CD4-positive, alpha-beta T cell treated with Interleukin-2 at 100 ng/mL for 4 hours (primary cell): ENCODE results near the gene TGFA.

Experiments used
- DNase-seq: peaks from one replicate; pipeline ENCODE4 v3.0.0-alpha.2; 2020; ENCODE audit warnings: low spot score

Gene TGFA

DNA sequence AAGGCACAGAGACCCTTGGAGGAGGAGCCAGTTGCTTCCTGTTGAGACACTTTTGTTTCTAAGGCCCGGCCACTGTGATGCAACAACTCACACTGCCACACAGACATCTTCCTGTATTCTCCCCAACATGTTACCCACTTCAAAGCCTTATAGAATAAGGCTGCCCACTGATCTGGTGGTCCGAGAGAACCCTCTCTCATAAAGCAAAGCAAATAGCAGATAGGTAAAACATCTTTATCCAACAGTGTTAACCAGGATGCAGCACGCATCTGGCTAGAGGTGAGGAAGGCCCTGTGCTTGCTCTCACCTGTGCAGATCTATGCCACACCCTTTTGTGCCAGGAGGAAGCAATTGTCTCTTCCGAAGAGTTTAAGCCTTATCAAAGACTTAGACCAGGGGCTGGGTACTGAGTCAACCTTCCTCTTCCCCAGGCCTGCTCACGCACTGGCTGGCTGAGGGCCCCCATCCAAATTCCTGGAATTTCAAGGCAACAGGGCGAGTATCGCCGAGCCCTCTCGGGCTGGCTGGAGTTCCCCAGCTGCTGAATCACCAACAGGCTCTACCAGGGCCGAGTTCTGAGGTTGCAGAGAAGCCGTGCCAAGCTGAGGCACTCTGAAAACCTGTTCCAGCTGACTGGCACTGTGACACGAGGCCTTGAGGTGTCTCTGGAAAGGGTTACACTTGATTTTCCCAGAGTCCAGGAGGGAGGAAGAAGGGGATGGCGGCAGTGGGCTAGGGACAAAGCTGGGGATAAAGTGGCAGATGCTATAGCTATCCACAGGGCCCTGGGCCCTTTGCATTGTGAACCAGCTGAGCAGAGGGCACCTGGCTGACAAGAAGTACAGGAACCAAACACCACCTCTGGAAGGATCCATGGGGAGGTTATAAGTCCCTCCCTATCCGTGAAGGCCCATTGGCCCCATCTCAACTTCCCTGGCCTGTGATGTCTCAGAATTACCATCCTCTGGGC is 29.3 kb downstream of the TGFA start:
- peak; percentile 69 for DNase-seq

DNA sequence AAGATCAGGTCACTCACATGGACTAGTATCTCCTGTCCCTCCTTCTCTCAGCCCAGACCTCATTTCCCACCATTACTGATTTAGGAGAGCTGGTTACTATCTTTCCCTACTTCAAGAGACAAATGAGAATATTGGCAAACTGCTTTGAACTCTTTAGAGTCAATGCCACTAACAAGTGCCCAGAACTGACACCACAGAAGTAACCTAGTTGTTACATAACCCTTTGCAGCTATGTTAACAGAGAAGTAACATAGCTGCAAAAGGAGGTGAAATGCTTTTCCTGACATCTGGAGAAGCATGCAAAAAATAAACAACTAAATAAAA is 30.0 kb downstream of the TGFA start:
- DNase-seq: no peak

DNA sequence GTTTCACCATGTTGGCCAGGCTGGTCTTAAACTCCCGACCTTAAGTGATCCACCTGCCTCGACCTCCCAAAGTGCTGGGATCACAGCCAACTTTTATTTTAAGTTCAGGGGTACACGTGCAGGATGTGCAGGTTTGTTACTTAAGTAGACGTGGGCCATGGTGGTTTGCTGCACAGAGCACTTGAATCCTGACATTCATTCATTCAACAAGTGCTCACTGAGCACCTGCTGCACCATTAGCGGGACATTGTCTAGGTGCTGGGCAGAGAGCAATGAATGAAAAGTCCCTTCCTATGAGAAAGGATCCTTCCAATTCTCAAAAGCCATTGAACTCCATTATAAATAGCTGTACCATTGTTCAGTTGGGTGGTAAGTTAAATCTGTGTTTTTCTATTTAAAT is 31.0 kb downstream of the TGFA start:
- no peak for DNase-seq

DNA sequence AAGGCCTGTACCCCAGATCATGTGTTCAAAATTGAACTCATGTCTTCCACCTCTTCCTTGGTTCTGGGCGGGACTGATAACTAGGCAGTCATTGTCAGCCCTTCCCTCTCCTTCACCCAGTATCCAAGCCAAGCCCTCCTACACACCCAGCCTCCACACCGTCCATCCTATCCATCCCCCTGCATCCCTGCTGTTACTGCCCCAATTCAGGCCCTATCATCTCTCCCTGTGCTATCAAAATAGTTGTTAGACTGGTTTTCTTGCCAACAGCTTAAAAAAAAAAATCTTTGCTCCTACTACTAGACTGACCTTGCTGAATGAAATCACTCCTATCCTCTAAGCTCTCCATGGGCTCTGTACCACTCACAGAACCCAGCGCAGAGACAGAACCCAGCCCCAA is 32.8 kb downstream of the TGFA start:
- DNase-seq: no peak

DNA sequence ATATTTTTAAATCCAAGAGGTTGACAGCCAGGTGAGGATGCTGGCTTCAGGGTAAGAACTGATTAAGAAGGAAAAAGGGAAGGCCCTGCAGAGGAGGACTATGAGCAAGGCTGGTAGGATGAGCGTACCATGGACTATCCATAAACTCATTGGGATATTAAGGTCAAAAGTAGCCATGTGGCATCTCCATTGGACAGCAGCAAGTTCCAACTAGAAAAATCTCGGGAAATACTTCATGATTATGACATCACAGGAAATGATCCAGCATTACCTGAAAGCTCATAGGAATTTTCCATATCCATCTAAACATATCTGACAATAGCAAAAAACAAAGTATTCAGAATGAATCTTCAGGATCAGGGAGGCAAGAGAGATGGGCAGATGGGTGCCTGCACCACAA is 34.2 kb downstream of the TGFA start:
- no peak for DNase-seq

DNA sequence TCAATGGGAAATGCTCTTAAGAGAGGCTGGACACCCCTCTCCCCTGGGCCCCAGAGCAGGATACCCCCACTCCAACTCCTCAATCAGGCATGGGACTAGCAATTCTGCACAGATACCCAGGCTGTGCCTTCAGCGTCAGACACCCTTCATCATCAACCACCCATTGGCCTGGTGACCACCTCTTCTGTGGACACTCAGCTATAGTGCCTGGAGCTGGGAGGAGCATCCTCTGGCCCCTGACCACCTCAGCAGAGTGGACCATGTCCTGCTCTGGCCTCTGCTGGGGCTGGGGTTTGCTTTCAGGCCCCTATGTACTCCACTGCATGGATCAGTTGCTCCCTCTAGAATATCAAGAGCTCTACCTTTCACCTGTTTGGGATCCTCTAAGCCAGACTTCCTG is 35.1 kb downstream of the TGFA start:
- DNase-seq: no peak

DNA sequence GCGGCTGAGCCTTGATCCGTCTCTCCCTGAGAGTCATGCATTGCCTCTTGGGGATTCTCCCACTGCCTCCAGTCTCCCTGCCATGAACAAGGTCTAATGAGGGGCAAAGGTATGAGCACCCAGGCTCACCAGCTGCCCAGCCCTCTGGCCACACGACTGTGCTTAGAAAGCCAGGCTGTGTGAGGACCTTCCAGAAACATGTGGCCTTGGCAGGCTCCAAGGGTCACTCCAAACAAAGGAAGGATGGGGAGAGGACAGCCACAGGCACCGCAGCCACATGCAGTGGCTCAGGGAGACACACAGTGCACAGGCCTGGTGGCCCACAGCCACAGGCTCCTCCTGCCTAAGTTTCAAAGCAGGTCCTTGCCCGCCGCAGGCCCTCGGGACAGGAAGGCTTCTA is 35.8 kb downstream of the TGFA start:
- no peak for DNase-seq

DNA sequence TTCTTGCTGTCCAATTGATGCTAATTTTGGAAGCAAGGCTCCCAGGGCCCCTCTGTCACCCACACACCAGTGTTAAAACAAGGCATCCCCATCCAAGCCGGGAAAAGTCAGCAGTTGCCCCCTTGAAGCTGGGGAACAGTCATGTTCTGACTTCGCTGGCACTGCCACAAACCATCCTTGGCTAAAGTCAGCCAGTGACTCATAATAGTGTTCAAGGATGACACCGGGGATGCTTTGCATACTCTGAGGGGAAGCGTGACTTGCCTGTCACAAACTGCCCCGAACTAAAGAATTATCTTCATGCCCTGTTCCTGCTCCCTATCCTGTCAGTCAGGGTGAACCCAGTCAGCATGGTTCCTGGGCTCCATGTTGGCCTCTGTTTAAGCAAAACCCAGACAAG is 37.0 kb downstream of the TGFA start:
- DNase-seq: no peak

DNA sequence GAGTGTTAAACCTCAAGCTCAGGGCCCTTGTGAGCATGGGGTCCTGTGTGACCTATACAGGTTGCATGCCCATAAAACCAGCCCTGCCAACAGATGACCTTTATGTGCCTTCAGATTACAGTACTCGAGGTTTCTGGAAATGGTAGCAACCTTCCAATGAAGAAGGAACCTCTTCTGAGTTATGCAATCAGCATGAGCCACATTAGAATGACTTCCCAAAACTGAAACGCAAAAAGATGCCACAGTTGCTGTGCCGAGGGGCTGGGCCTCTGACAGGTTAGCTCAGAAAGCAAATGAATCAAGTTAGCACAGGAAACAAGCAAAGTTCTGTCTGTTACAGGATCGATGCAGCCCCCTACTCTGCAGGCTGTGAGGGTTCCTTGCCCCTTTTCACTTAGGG is 37.7 kb downstream of the TGFA start:
- DNase-seq: no peak

DNA sequence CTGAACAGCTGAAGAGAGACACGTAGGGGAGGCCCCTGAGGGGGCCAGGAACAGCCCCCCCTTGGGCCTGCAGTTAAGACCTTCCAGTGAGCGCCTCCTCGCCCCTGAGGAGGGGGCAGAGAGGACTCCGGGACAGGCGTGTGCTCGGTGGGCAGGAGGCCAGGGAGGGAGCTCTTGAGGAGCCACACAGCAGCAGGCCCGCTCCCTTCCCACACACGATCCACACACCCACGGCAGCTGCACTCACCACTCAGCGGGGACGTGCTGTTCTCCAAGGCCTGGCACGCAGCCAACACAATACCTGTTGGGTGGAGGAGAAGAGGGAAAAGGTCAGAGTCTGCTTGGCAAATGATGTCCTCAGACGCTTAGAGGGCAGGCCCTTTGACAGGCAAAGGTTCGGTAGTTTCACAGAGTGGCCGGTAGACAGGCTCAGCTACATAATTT is 39.0 kb downstream of the TGFA start:
- no peak for DNase-seq

DNA sequence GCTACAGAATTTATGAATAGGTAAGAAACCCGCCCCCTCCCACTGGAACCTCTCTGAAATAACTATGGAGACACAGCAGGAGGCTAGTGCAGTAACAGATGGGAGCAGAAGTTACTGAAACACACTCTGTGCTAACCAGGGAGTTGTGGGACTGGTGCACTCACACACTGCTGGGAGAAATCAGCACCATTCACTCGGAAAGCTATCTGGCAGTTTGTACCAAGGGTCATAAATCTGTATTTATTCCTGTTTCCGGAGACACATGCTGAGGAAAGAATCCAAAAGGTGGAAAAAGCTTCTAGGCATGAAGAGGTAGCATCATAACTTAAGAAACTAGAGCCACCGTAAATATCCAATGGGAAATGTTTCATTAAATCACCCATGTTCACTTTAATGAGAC is 39.9 kb downstream of the TGFA start:
- DNase-seq: no peak

DNA sequence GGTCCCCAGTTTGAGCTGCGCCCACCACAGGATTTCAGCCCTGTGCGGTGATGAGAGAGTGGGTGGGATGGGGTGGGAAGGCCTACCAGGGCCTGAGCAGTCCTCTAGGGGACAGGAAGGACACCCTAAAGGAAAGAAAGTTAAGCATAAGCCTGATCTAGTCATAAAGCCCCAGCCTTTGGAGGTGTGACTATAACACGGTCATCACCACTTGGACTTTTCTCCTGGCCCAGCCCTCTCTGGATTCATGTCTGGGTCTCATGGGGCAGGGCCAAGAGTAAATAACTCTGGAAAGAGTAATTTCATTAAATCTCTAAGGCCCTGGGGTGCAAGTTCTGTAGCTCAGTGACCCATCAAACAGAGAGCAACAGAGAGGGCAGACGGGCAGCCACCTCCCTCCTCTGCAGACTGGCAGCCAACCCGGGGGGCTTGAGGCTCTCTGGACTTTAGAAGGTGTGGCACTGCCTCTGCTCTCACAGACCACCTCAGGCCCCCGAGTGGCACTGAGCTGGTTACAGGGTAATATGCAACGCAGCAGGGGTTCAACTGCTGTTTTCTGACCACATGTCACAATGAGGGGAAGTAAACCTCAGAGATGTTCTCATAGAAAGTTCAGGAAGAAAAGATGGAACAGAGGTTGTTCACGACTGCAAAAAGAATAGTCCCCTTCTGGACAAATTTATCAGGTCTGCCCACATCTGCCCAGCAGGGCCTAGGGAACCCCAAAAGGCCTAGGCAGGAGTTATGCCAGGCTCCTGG is 41.5 kb downstream of the TGFA start:
- no peak for DNase-seq

DNA sequence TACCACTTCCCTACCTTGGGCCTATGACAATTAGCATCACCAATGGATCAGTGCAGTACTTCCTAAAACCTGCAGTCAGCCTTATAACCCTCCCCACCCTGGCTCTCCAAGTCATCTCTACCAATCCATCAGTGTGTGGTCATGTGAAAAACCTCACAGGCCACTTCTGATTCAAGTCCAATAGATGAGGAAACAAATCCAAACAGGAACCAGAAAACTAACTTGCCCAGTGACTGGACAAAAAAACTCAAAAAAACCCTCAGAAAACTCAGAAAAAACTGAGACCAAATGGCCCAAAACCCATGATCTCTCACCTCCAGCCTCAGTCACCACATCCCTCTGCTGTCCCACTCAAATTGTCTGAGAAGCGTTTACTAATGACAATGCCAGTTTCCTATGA is 43.3 kb downstream of the TGFA start:
- DNase-seq: no peak

DNA sequence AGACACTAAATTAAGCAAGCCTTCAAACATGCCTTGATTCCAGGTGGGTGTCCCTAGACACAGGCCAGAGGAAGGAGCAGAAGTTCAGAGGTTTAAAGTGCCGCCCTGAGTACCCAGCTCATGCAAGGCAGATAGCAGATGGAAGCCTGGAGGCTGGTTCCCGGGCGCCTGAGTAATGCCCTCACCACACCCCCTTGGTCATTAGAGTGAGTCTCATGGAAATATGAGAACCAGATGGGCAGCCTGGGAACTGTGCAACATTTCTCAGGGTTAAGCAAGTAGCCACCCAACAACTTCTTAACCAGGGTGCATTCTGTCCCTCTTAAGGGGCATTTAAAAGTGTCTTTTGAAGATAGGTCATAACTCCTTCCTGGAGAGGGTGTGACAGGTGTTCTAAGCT is 44.1 kb downstream of the TGFA start:
- no peak for DNase-seq

DNA sequence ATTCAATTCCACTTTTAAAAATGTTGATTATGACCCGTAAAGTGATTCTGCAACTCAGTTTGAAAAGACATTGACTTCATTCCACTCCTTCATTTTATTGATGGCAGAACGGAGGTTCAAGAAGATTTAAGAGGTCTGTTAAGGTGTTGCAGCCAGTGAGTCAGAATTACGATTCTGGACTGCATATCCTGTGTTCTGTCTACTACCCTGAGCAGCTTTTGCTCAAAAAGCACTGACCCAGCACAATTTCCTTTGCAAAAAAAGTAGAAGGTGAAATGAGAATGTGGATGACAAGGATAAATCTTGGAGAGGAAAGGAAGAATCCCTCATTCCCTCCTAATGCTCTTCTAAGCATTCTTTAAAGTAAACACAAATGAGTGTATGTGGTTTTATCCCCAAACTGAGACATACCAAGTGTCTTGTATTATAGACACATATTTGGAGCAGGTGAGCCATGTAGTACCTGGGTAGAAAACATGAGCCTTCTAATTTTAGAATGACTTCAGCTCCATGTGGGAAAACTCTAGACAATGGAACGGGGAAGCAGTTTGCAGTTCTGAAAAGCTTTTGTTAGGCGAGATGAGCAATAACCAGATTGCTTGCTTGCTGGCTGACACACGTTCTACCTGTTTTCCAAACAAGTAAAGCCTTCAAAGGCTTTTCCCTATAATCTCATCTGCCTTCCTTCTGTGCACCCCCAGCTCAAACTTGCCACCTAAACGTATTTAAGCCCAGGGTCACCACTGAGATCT is 44.7 kb downstream of the TGFA start:
- DNase-seq: no peak

DNA sequence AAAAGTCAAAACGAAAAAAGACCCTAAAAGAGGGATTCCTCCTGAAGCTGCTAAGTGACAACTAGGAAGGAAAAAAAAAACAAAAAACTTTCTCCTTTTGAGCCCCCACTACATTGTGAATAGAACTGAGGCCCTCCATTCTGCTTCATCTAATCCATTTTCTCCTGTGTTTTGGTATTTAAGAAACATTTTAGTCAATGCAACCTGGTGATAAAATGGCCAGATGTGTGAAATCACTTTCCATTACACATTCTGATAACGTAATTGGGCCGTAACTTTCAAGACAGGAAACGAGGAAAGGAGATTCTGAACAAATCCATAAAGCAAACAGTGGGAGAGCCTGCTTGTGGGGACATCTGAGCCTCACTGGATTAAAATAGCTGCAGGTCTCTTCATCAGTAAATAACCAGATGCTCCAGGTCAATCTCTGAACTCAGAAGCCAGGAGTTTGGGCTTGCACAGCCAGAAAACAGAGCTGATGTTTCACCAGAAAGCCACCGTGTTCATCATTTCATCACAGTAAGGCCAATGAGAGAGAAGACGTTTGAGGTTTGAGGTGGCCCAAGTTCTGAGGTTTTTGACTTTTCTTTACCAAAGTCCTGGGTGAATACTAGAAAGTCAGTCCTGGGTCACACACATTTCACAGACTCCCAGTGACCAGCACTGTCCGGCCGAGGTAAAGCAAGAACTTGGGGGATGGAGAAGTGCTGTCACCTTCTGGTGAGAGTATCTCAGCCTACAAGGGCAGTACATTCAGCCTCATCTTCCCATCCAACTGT is 47.8 kb downstream of the TGFA start:
- no peak for DNase-seq

DNA sequence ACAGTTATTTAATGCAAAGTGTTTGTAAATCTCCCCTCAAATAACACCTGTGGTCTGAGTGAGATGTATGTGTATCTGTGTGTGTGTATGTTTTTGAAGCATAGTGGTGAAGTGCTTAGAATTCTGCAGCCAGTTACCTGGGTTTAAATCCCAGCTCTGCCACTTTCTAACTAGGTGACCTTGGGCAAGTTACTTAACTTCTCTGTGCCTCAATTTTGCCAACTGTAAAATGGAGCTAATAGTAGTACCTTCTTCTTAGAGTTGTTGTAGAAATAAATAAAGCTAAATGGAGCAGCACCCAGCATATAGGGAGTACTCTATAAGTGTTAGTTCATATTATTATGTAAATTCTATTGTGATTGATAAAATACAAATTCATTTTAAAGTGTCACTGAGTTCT is 48.9 kb downstream of the TGFA start:
- DNase-seq: no peak

DNA sequence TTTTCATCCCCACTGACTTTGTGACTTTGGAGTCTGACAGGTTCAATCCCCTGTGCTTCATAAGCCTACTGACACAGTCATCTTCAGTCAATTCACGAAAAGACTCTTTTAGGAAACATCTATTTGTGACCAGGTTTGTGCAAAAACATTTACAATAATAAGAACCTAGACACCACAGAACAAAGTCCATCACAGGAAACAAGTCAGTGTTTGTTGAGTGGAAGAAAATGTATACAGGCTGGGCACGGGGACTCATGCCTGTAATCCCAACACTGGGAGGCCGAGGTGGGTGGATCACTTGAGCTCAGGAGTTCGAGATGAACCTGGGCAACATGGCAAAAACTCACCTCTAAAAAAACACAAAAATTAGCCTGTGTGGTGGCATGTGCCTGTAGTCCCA is 49.7 kb downstream of the TGFA start:
- DNase-seq: no peak

DNA sequence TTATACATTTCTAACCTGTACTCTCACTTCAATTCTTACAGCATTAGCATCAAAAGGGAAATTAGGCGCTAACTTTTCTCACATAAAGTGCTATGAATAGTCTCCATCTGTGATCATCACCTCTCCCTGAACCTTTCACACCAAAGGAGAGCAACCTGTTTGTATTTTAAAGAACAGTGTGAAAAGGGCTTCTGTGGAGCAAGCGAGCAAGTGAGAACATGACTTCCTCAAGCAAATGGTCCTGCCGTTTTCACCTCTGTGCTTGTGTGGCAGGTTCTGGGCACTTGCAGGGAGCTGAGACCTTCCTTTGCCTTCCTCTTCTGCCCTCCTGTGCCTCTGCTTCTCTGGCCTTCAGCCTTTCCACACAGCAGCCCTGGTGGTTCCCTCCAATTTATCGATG is 51.9 kb downstream of the TGFA start:
- DNase-seq: no peak

DNA sequence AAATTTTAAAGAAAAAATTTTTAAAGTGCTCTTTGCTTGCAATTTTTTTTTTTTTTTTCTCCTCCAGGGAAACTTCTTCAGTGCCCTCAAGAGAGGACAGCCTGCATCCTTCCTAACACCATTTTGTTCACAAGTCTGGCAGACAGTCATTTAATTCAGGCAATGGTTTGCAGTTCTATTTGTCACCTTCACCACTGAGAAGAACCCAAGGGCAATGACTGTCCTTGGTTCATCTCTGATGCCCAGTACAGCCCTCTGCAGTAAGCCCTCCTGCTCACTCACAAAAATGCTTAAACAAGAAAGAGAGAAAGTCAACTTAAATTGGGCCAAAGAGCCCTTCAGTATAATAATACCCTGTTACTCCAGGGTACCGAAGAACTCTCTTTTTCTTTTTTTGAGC is 52.4 kb downstream of the TGFA start:
- no peak for DNase-seq

DNA sequence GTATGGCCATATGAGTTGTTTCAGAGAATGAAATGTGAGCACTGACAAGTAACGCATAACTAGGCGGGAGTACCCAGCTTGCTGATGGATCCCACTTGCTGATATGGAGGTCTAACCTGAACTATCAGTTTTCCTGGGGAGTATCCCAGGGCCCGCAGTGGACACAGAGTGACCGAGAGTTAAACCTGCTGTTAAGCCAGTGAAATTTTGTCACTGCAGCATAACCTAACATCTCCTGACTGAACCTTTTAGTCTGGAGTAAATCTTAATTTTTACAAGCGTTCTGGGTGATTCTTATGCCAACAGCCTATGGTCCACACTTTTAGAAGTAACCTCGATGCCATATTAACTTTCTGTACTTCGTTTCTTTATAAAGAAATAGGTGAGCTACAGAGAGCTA is 54.4 kb downstream of the TGFA start:
- no peak for DNase-seq

DNA sequence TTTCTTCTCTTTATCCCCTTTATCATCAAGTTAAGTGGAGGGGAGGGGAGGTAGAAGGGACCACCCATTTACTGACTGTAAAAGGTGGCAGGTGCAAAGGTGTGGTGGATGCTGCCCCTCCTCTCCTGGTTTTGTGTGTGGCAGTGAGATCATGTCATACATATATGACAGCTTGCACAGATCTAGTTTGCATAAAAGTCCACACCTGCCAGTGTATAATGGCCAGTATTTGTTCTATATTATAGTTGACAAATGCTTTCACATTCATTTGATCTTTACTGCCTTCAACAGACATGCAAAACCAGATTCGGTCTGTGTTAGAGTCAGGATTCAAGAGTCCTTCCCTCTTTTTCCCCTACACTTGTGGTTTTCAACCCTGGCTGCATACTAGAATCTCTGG is 55.1 kb downstream of the TGFA start:
- DNase-seq: no peak
